Measurements from ENCODE around the gene LEPROT.

LEPROT gene

GRCh38 chr1:65404941-65405340 is 15.5 kb upstream of the LEPROT start:
- TF ChIP-seq CTCF (IDR thresholded peaks at IDR 0.05), result no peak
- Histone ChIP-seq H3K27me3 (no peaks in the 10 kb centered on the region), H3K36me3 (peaks cover 0 to 11% (median 0%) of the 10 kb centered on the region in 3 donors), H3K9me3 (no peaks in the 10 kb centered on the region), H3K27ac (no peak overlapping the region), H3K4me1 (no peaks in the 10 kb centered on the region), H3K4me3 (no peak overlapping the region)
- intact Hi-C loops (cut with DNase I; ENCODE audit: low total_unique reads), result no loop called here
- no peak for DNase-seq

GRCh38 chr1:65407877-65408276 is 12.6 kb upstream of the LEPROT start:
- TF ChIP-seq CTCF (IDR thresholded peaks at IDR 0.05), result no peak
- Histone ChIP-seq H3K27me3 (no peaks in the 10 kb centered on the region), H3K36me3 (peaks cover 0 to 11% (median 0%) of the 10 kb centered on the region in 3 donors), H3K4me3 (no peak overlapping the region), H3K4me1 (no peaks in the 10 kb centered on the region), H3K9me3 (no peaks in the 10 kb centered on the region), H3K27ac (no peak overlapping the region)
- no peak for DNase-seq
- intact Hi-C loops (cut with DNase I; ENCODE audit: low total_unique reads), result no loop called here

GRCh38 chr1:65409314-65409713 is 11.2 kb upstream of the LEPROT start:
- Histone ChIP-seq H3K27me3 (no peaks in the 10 kb centered on the region), H3K4me1 (no peaks in the 10 kb centered on the region), H3K4me3 (no peak overlapping the region), H3K9me3 (no peaks in the 10 kb centered on the region), H3K27ac (no peak overlapping the region), H3K36me3 (peaks cover 0 to 11% (median 0%) of the 10 kb centered on the region in 3 donors)
- DNase-seq, result no peak
- TF ChIP-seq CTCF (IDR thresholded peaks at IDR 0.05), result no peak
- intact Hi-C loops (cut with DNase I; ENCODE audit: low total_unique reads), result no loop called here

GRCh38 chr1:65409816-65410326 is 10.6 kb upstream of the LEPROT start:
- no peaks in the 10 kb centered on the region for H3K4me1 ChIP-seq
- TF ChIP-seq CTCF (IDR thresholded peaks at IDR 0.05), result no peak
- peaks cover 0 to 11% (median 0%) of the 10 kb centered on the region in 3 donors for H3K36me3 ChIP-seq
- no peaks in the 10 kb centered on the region for H3K27me3 ChIP-seq
- intact Hi-C loops (cut with DNase I; ENCODE audit: low total_unique reads), result no loop called here
- H3K27ac ChIP-seq, result no peak overlapping the region
- H3K4me3 ChIP-seq, result no peak overlapping the region
- no peaks in the 10 kb centered on the region for H3K9me3 ChIP-seq
- no peak for DNase-seq

- no peaks in the 10 kb centered on the region for H3K4me1 ChIP-seq
- no peak for TF ChIP-seq CTCF (IDR thresholded peaks at IDR 0.05)
- no peak for DNase-seq
- H3K27me3 ChIP-seq, result no peaks in the 10 kb centered on the region
- intact Hi-C loops (cut with DNase I; ENCODE audit: low total_unique reads), result no loop called here
- H3K36me3 ChIP-seq, result peaks cover 0 to 11% (median 0%) of the 10 kb centered on the region in 3 donors
- H3K27ac ChIP-seq, result no peak overlapping the region
- H3K9me3 ChIP-seq, result no peaks in the 10 kb centered on the region
- no peak overlapping the region for H3K4me3 ChIP-seq
Measured at GRCh38 chr1:65412256-65412983, 8.0 kb upstream of the LEPROT start.

Measured in tibial artery (tissue), 4 donors.